WERI-Rb-1 (cell line): ENCODE results near the gene CREB3.

Source experiments
- DNase-seq: peaks from one replicate; pipeline ENCODE4 v3.0.0-alpha.2; 2020
- H3K27ac ChIP-seq: fragments of 250-450 bp; sonication (Bioruptor Pico); 2 replicates; pipeline ENCODE4 v1.5.1; 2020; ENCODE audit warnings: mild to moderate bottlenecking, moderate library complexity
- H3K27me3 ChIP-seq: fragments of 250-450 bp; sonication (Bioruptor Pico); 2 replicates; pipeline ENCODE4 v1.5.1; 2021; ENCODE audit warnings: mild to moderate bottlenecking, low read depth, moderate library complexity; ENCODE audit not compliant: insufficient read depth, severe bottlenecking
- H3K36me3 ChIP-seq: fragments of 250-450 bp; sonication (Bioruptor Pico); 2 replicates; pipeline ENCODE4 v1.5.1; 2020; ENCODE audit warnings: mild to moderate bottlenecking, moderate library complexity
- H3K4me3 ChIP-seq: 2 replicates; pipeline ENCODE4 v1.5.1; 2011; ENCODE audit warnings: low read depth, mild to moderate bottlenecking, control low read depth, low read length
- H3K9me3 ChIP-seq: fragments of 250-450 bp; sonication (Bioruptor Pico); 2 replicates; pipeline ENCODE4 v1.5.1; 2021; ENCODE audit warnings: mild to moderate bottlenecking, moderate library complexity; ENCODE audit not compliant: severe bottlenecking
- CTCF ChIP-seq: IDR thresholded peaks from 2 replicates; pipeline ENCODE4 v1.5.1; 2011; ENCODE audit warnings: low read depth, mild to moderate bottlenecking, control low read depth, inconsistent platforms, low read length

Gene CREB3

GRCh38 chr9:35690614-35691333 lies 41.7 kb upstream of the CREB3 start:
- no peak for TF ChIP-seq CTCF
- no peaks in the 10 kb centered on the region for H3K9me3 ChIP-seq
- H3K27ac ChIP-seq: no peak overlapping the region
- DNase-seq: peak; percentile 56
- H3K4me3 ChIP-seq: peak overlapping the region; percentile 65
- H3K27me3 ChIP-seq: no peaks in the 10 kb centered on the region
- H3K36me3 ChIP-seq: peaks cover 2% of the 10 kb centered on the region

- H3K4me3 ChIP-seq: peak overlapping the region; percentile 65
- peaks cover 7% of the 10 kb centered on the region for H3K36me3 ChIP-seq
- DNase-seq: no peak
- no peaks in the 10 kb centered on the region for H3K27me3 ChIP-seq
- TF ChIP-seq CTCF: no peak
- H3K9me3 ChIP-seq: no peaks in the 10 kb centered on the region
- H3K27ac ChIP-seq: no peak overlapping the region
Observed at GRCh38 chr9:35691334-35691650, 41.2 kb upstream of the CREB3 start.

GRCh38 chr9:35691757-35692301 lies 40.6 kb upstream of the CREB3 start:
- Histone ChIP-seq H3K4me3 (no peak overlapping the region), H3K36me3 (peaks cover 12% of the 10 kb centered on the region), H3K27ac (no peak overlapping the region), H3K9me3 (no peaks in the 10 kb centered on the region), H3K27me3 (no peaks in the 10 kb centered on the region)
- no peak for TF ChIP-seq CTCF
- no peak for DNase-seq

- H3K27ac ChIP-seq: no peak overlapping the region
- H3K36me3 ChIP-seq: peaks cover 42% of the 10 kb centered on the region
- DNase-seq: no peak
Observed at GRCh38 chr9:35695943-35696401, 36.5 kb upstream of the CREB3 start.

GRCh38 chr9:35696520-35697215 lies 35.8 kb upstream of the CREB3 start:
- DNase-seq: peak; percentile 60
- no peaks in the 10 kb centered on the region for H3K27me3 ChIP-seq
- H3K36me3 ChIP-seq: peaks cover 49% of the 10 kb centered on the region
- no peak overlapping the region for H3K4me3 ChIP-seq
- no peak overlapping the region for H3K27ac ChIP-seq
- H3K9me3 ChIP-seq: no peaks in the 10 kb centered on the region
- TF ChIP-seq CTCF: peak; percentile 95

More at GRCh38 chr9:35695943-35696401, 36.5 kb upstream of the CREB3 start:
- no peaks in the 10 kb centered on the region for H3K9me3 ChIP-seq
- no peak overlapping the region for H3K4me3 ChIP-seq
- H3K27me3 ChIP-seq: no peaks in the 10 kb centered on the region
- no peak for TF ChIP-seq CTCF
